ENCODE results near the gene PARVB.

DNA sequence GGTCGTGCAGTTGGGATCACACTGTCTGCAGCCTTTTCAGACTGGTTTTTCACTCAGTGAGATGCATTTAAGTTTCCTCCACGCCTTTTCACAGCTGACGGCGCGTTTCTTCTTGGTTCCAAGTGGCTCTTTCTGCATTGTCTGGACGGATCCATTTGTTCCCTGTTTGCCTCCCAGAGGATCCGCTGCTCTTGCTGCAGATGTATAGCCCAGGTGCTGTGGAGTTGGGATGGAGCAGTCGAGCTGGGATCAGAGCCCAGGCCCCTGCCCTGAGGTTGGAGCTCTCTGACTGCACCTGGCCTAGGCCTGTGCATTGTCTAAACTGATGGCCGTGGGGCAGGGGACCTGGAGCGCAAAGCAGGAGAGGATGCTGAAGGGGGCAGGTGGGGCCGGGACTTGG is 51.6 kb downstream of the PARVB start:
- TF ChIP-seq, protein P1, sequence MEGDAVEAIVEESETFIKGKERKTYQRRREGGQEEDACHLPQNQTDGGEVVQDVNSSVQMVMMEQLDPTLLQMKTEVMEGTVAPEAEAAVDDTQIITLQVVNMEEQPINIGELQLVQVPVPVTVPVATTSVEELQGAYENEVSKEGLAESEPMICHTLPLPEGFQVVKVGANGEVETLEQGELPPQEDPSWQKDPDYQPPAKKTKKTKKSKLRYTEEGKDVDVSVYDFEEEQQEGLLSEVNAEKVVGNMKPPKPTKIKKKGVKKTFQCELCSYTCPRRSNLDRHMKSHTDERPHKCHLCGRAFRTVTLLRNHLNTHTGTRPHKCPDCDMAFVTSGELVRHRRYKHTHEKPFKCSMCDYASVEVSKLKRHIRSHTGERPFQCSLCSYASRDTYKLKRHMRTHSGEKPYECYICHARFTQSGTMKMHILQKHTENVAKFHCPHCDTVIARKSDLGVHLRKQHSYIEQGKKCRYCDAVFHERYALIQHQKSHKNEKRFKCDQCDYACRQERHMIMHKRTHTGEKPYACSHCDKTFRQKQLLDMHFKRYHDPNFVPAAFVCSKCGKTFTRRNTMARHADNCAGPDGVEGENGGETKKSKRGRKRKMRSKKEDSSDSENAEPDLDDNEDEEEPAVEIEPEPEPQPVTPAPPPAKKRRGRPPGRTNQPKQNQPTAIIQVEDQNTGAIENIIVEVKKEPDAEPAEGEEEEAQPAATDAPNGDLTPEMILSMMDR (IDR thresholded peaks at IDR 0.05), result no peak
- TF ChIP-seq POLR2A (IDR thresholded peaks at IDR 0.05), result no peak

Data from esophagus squamous epithelium (tissue), 4 donors.